ENCODE results near the gene KIDINS220.

KIDINS220 gene
- total RNA-seq: 160 to 303 (median 237) reads per million in 18 experiments

DNA sequence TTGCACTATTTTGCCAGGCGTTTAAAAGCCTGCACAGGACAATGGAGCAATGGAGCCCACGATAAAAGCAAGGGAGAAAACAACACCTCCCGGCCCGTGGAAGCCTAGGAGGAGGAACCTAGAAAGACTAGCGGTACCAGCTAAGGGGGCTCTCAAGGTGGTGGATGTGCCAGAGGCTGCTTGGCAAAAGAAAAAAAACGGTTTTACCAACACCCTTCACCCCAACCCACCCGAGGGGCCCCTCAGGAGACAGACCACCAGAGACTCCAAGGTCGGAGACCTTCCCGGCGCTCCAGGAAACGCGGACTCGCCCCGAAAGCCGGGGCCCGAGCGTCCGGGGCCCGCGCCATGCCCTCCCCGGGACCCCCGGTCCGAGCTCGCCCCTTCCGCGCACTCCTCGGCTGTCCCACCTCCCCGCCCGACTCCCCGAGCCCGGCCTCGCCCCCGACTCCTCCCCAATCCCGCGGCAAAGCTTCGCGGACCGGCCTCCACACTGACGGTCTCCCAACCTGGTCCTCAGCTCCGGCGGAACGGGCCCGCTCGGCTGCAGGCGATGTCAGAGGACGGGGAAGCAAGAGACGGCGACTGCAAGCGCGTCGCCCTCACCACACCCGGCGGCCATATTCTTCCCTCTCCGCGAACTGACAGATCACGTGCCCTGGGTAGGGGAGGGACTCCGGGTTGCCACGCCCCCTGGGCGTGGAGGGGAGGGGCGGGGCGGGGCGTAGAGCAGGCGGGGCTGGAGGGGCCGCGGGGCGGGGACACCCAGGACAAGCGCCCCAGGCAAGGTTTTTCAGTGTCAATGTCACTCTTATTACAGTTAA is at the start of gene KIDINS220:
Gene KIDINS220 (minus strand): TSS at position 643 of the 824 bp plus-strand sequence. CDS start 10,520 bp downstream, outside the sequence.
- peak; percentile 82 to 89 for DNase-seq

DNA sequence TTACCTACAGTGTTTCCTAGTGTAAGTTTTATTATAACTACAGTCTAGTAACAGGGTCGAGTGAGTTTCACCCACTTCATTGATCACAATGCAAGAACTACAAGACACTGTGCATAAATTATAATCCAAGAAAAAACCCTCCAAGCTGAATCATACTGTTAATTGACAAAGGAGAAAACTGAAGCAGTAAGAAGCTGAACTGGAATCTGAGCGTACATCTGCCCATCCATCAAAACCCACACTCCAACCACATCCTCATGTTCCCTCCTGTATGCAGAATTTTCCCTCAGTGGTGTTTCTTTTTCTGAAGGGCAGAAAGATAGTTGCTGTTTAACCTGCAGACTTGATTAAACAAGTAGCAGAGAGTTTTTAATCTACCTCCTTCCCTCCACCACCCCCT is 49.5 kb upstream of the KIDINS220 start:
- no peak for DNase-seq

DNA sequence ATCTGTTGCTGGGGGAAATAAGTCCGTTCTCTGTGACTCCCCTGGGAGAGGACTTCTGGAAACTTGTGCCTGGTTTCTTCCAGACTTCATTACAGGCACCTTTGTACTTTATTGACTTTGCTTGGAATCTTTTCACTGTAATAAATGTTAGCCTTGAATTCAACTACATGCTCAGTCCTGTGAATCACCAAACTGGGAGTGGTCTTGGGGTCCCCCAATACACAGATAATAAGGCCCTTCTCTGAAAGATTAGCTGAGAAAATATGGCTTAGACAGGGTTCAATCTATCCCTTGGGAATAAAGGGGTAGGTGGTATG is 48.7 kb upstream of the KIDINS220 start:
- DNase-seq: no peak

DNA sequence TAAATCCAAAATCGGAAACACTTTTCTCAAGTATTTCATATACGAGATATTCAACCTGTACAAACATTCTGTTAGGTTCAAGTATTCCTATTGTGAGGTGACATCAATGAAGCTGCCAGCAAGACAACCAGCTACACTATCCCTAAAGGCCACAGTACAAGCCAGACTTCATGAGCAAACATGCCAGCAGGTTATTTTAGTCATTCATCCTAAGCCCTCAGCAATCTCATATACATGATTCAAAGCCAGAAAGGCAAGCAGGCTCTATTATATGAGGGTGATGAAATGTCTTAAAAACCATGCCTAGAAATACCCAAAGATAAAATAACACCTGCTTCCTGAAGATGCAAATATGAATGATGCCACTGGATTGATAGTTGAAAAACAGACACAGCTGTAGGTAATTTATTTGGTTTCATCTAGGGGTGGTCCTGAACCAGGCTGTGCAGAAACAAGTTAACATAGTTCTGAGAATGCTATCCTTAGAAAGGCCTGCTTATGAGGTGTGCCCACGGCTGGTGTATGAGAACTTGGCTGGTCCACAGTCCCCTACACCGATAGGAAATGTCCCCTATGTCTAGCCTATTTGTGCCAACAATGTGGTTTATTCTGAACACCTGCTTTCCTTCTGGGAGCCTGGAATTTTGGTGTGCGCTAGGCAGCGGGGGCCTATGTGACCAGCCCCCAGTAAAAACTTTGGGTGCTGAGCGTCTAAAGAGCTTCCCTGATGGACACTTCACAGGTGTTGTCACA is 48.2 kb upstream of the KIDINS220 start:
- DNase-seq: no peak

DNA sequence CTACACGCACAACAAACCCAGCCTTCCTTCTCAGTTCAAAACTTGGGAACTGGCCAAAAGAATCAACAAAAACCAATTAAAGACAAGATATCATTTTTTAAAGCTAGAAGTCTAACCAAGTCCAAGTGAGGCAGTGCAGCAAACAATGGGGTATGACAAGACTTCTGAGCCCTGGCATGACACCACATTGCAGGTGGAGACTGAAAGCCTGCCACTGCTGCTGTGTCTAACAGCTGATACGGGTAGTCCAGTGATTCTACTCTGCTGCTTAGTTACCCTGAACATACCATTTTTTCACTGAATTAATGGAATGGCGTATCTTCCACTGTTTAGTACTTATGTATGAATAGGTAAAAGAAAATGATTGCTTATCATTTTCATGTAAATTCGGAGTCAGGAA is 47.4 kb upstream of the KIDINS220 start:
- DNase-seq: no peak

DNA sequence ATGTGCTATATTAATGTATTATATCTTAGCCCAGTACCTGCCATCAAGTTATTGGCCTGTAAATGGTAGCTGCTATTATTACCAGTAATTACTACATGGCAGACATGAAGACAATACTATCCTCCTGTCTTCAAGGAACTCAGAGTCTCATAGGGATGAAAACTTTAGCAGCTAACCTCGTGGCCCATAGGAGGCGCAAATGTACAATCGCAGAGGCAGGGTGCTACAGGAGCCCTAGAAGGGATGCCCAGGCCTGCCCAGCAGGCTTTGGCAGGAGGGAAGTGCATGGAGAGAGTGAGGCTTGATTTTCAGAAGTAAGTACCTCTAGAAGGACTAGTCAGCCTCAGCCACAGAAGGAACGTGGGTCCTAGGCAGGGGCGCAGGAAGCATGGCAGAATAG is 44.7 kb upstream of the KIDINS220 start:
- DNase-seq: peak; percentile 41 to 54

DNA sequence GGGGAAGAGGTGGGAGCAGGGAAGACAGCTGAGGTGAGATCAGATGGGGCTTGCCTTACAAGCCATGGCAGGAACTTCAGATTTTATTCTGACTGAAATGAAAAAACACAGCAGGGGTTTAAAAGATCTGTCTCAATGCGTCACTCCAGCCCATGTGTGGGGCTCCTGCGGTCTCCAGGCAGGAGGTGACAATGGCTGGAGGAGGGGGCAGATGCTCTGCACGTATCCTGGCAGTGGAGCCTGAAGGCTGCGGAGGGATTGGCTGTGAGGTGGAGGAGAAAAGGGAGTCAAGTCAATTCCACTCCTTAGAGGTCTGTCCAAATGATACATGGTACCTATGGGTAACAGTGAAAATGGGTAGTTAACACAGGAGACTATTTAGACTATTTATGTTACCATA is 40.5 kb upstream of the KIDINS220 start:
- DNase-seq: no peak

DNA sequence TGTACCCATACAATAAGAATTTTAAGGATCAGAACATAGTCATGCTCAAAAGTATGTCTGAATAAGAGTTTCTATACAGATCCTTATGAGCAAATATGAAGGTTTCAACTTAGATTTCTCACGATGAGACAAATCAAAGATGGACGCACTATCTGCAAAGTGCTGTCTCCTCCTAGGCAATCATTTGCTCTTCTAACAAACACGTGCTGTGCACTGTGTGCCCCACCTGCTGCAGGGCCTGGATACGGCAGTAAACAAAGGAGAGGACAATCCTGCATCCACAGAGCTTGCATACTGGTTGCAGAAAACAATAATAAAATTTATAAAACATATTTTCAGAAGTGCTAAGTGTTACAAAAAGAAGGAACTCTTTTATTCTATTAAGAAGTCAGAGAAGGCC is 39.9 kb upstream of the KIDINS220 start:
- no peak for DNase-seq

DNA sequence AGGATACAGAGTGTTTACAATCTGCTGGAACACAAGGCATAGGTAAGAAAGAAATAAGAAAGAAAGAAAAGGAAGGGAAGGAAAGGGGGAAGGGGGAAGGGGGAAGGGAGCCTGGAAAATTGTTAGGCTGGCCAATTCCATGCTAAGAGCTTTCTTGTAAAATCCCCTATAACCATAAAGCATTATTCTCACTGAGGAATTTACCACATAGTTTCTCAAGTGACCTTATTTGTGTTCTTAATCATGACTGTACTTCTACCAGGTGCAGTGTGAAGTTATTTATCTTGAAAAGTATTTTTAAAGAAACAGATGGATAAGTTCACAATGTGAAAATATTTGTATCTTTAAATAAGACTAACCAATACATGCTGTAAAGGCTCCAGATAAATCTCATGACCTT is 39.2 kb upstream of the KIDINS220 start:
- DNase-seq: no peak

DNA sequence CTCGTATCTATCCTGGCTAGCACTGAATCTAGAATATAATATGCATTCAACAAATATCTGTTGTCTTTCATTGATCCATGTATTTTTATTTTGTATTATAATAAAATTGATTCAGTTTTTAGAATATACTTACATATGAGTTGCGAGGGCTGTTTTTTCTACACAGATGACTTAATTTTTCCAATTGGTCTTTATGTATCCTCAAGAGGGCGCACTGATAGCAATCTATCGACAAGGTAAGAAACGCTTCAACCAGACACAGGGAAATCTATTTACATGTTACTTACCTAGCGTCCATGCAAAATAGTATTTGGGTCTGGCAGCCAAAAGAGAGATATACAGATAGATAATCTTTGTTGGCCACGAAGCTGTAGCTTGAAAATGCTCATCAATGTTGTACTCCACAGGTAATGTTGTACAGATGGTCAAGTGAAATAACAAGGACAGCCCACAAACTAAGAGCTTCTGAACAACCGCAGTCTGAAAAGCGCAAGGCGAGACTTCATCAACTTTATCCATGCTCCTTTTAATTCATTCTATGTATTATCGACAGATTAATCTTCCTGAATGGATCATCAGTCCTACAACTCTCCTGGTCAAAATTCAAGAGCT is 35.5 kb upstream of the KIDINS220 start:
- peak; percentile 31 to 60 for DNase-seq

DNA sequence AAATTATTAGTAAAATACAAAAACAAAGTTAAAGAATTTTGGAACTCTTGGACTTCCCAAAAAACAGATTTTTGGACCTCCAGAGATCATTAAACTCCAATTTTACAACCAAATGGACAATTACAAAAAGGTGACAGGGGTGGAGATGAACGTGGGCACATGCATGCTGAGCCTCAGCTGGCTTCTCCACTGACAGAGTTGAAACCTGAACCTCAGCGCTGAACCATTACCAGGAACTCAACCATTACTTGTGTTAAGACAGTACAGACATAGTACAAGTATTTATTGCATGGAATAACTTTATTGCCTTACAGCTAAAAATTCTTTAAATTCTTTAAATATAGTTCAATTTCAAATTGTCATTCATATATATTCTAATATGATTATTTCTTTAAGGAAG is 33.0 kb upstream of the KIDINS220 start:
- no peak for DNase-seq

DNA sequence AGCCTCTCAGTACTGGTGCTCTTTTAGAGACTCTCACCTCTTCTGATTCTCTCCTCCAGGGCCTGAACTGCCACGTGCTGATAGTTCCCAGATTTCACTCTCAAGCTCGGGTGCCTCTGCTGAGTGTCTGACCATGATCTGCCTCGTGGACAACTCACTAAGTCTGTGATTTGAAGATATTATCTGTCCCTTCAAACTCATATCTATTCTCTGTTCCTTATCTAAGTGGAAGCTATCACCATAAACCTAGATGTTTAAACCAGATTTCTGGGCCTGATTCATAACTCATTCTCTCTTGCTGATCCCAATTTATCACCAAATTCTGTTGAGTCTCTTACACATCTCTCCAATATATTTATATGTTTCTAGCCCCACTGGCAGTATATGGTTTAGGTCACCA is 29.9 kb upstream of the KIDINS220 start:
- DNase-seq: no peak

DNA sequence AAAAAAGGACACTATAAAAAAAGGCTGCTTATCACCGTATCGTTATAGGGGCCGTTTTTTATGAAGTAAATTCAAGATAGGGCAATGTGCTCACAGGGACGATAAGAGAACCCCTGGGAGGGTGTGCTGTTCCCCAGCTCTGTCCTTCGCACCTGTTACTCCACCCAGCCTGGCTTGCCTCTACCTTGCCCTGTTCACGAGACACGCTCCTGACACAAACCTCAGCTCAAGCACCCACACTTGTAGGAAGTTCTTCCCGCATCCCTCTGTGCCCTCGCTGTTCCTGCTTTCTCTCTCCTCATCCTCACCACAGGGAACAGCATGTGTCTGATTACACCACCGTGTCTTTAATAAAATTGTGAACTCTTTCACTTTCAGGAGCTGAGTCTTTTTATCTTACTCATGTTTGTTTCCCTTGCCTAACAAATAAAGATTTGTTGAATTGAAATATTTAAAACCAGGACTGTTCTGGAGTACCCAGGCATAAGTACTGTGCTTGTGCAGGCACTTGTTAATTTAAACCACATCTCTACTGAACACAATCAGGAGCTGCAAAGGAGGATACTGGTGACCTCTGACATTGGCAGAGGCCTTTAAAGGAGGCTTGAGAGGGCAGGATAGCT is 26.0 kb upstream of the KIDINS220 start:
- DNase-seq: no peak

DNA sequence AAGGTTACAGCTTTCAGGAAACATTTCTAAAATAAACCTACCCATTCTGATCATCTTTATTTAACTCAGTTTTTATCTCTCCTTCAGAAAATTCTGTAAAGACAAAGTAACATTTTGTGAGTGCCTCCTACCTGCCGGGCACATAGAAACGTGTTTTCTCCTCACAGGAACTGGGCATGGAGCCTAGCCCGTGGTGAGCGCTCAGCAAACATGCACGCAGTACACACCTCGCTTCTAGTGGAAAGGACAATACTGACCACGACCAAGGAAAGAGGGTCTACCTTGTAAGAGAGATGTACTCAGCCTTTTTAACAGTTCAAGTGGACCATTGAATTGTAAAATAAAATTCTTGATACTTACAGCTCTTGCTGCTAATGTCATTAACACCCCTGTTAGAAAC is 24.8 kb upstream of the KIDINS220 start:
- no peak for DNase-seq

DNA sequence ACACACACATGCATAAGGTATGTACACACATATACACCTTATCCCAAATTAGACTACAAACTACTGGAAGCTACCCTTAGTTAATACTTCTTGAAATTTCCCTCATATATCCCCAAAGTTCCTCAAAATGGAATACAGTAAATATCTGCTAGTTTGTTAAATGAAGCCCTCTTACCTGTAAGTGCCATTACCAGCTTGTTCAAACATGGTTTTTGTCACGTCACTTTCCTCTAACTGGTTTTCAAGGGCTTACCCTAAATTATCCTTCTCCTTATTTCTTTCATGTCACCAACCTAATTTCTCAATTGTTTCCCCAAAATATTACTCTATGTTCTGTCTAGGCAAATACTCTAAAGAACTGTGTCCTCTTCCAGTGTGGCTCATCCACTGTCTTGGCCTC is 24.4 kb upstream of the KIDINS220 start:
- DNase-seq: no peak

DNA sequence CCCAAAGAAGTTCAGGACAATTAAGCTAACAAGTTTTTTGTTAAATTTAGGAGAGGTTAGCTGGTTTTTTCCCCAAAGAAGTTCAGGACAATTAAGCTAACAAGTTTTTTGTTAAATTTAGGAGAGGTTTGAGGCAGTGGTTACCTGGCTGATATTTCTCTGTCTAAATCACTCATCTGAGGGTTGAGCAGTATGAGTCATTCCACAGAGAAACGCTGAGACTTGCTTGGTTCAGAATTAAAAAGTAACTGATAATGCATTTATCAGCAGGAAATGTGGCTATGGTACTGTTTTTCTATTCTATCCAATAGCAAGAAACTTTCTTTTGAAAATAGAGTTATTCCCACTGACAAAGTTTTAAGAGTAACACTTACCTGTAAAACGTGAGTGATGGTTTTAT is 22.8 kb upstream of the KIDINS220 start:
- DNase-seq: no peak

DNA sequence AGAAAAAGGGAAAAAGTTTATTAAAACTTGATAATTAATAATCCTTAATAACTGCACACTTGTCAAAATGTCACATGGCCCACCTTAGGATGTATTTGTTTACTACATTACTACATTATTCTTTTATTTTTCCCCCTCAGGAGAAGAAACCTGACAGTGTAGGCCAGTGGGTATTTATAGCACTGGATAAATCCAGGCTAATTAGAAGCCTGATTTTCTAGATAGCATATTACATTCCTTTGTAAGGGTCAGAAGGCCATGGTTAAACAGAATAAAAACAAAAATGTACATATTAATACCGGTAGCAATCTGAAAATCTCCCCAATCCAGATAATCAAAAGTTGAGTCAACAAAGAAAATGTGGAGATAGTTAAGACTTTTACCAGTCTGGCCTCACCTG is 21.5 kb upstream of the KIDINS220 start:
- DNase-seq: no peak

DNA sequence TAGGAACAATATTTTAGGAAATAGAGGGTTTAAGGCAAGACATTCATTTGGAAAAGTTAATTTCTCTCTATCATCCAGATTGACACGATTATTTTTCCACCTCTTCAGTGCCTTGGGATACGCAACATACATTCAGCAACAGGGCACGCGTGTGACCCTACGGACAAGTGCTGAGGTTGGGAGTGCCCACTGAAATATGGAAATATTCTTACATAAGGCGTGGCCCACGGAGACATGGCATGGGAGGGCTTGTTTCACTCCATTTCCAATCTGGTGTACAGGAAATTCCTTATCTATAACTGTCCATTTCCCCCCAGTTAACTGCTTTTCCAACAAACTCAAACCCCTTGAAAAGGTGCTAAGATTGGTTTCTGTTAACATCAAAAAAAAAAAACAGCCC is 20.9 kb upstream of the KIDINS220 start:
- no peak for DNase-seq

DNA sequence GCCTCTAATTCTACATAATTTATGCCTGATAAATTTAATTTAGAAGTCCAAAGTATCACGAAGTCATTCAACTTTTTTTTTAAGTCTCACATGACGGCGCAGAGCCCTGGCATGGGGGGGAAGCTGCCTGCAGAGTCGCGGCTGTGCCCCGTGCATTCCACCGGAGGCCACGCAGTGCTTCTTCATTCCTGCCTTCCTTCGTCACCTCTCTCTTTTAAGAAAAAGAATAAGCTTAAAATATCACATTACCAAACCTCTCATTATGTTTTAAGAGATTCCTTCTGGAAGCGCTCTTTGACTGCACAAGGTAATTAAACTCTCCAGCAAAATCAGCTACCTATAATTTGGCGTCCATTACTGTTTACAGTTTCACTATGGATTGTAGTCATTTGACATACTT is 20.3 kb upstream of the KIDINS220 start:
- DNase-seq: no peak

DNA sequence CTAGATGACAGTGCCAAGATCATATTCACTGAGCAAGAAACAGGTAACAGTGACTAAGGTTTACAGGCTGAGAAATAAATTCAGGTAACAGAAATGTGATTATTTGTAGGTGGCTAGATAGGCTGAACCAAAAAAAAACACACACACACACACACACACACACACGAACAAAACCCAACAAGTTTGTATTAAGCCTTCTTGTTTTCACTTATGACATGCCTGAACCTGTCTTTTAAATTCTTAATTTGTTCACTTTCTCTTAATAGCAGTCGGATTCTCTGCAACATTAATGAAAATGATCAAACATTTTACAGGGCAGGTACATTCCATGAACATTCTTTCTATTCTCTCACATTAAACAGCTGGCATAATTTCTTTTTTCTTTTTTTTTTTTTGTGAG is 18.8 kb upstream of the KIDINS220 start:
- no peak for DNase-seq

DNA sequence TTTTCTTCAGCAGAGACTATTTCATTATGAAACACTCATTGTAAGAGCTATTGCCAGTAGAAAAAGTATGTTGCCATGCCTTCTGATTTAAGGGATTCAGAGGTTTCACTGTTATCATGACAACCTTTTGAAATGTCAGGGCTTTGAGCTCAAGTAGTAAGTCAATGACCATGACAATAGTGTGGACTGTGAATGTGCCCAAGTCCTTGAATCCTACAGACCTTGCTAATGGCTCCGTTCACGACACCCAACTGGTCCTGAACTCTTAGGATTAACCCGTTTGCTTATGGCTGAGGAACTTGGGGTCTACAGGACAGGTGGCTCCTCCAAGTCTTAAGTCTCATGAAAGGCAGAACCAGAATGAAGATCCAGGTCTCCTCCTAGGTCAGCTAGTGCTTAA is 17.6 kb upstream of the KIDINS220 start:
- DNase-seq: no peak

DNA sequence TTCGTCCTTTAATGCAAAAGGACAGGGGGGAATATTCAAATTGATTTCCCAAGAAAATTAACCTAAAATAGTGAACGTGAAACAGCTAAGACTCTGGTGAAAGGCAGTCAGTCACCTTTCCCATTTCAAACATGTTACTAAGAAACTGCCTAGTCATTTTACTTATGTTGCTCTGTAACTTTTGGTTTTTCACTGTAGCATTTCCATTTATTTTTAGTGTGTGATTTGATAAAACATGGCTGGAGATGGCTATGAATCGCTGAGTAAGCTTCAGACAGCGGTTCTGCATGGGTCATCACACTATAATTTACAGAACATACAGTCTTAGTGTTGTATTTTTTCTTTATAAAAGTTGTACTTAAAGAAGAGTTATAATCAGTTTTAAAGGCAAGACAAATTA is 16.0 kb upstream of the KIDINS220 start:
- DNase-seq: no peak

DNA sequence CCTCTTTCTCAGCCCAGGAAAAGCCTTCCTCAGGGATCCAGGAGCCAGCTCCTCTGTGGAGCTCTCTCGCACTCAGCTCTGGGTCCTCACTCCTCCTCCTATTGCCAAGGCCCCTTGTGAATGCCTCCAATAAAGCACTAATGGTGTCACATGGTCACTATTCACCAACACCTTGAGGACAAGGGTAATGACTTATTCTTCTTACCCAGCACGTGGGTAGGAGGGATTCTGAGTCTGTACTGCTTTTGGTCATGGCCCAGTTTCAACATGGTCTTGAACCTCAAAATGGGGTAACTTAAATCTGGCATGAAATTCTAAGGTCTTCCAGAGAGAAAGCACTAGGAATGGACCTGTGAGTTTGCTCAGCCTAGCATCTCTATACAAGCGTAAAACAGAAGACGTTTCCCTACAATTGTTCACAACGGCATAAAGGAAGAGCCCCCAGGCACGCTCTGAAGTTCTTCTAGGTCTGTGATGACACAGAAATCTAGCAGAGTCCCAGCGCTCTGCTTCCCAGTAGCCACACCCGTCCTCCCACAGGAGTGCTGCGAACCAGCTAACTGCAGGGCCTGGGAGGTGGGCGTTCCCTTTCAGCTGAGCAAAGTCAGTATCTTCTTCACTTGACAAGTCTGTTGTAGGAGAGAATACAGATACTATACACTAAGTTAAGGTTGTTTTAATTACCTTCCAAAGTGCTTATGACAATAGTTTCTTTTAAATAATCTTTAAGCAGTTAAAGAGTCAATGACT is 14.6 kb upstream of the KIDINS220 start:
- DNase-seq: peak; percentile 43 to 67
